NCI-H128 (cell line): ENCODE data around the gene ZNF862.
"Not testable (repeated sequence)": the region's sequence is repeated elsewhere in the genome, so short reads cannot be mapped to it uniquely, and the experiment has no call there.

Experiments used
- DNase-seq: peaks from one replicate; lab custom pipeline; 2025; ENCODE audit not compliant: unreplicated experiment; lab: John Stamatoyannopoulos, UW

The ZNF862 gene

DNA sequence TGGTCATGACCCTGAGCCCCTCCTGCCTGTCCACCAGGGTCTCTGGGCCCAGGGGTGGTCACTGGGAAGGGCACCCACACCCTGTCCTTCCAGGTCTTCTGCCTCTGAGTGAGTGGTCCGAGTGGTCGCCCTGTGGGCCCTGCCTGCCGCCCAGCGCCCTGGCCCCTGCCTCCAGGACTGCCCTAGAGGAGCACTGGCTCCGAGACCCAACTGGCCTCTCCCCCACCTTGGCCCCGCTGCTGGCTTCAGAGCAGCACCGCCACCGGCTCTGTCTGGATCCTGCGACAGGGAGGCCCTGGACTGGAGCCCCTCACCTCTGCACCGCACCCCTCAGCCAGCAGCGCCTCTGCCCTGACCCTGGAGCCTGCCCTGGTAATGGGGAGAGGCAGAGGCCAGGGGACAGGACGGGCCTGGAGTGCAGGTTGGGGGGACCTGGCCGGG, 13.9 kb upstream of the ZNF862 start:
- no peak for DNase-seq

DNA sequence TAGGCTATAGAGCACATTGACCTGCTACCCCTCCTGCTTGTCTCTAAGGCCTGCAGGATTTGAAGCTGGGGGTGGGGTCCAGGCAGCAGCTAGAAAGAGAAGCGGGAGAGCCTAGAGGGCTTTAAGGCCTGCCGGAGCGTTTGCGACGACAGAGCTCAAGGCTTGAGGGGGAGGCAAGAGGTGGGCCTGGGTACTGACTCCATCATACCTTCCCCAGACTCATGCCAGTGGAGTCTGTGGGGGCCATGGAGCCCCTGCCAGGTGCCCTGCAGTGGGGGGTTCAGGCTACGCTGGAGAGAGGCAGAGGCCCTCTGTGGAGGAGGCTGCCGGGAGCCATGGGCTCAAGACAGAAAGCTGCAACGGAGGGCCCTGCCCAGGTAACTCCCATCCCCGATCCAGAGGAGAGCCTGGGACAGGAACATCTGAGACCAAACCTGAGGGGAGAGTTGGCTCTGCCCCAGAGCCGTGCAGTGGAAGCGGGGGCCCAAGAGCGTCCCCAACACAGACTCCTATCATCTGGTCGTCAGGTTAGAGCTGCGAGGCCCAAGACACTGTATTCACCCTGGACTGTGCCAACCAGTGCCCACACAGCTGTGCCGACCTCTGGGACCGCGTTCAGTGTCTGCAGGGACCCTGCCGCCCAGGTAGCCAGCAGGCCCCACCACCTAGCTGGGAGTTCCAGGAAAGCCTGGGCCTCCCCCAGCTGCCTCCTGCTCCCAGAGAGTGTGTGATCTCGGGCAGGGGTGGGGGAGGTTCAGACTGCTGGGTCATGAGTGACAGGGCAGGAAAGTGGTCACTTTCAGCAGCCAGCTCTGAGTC, 13.2 kb upstream of the ZNF862 start:
- no peak for DNase-seq

DNA sequence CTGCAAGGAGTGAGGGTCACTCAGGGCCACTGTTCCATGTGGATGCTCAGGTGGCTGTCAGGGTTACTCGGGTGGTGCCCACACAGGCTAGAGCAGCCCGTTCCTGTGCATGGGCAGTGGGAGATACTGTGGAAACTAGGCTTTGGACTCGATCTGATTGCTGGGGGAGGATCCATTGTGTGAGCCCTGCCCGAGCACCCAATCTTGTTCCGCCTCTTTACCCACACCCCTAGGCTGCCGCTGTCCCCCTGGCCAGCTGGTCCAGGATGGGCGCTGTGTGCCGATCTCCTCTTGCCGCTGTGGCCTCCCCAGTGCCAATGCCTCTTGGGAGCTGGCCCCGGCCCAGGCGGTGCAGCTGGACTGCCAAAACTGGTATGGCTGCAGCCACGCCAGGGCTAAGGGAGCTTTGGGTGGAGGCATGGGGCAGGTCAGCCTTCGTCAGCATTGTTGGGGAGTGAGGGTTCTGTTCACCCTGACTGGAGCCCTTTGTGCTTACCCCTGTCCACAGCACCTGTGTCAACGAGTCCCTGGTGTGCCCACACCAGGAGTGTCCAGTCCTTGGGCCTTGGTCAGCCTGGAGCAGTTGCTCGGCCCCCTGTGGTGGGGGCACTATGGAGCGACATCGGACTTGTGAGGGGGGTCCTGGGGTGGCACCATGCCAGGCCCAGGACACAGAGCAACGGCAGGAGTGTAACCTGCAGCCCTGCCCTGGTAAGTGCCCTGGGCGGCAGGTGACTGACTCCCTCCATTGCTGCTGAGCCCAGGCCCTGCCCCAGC, 12.4 kb upstream of the ZNF862 start:
- DNase-seq, result no peak

DNA sequence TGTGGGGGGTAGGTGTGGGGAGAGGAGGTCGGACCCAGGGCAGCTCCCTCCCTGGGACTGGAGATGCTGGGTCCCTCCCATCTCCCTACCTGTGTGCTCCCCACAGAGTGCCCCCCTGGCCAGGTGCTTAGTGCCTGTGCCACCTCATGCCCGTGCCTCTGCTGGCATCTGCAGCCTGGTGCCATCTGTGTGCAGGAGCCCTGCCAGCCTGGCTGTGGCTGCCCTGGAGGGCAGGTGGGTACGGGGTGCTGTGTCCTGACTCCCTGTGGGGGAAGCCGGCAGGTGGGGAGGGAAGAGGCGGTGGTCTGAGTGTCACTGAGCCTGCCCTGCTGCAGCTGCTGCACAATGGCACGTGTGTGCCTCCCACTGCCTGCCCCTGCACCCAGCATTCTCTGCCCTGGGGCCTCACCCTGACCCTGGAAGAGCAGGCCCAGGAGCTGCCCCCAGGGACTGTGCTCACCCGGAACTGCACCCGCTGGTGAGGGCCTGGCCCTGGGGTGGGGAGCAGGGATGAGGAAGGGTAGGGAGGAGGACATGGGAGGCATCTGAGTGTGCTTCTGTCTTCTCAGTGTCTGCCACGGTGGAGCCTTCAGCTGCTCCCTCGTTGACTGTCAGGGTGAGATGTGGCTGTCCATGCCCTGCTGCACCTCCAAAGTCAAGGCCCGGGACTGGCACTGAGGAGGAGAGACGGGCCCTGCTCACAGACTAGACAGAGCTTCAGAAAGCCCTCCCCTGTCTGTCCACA, 11.7 kb upstream of the ZNF862 start:
- no peak for DNase-seq

DNA sequence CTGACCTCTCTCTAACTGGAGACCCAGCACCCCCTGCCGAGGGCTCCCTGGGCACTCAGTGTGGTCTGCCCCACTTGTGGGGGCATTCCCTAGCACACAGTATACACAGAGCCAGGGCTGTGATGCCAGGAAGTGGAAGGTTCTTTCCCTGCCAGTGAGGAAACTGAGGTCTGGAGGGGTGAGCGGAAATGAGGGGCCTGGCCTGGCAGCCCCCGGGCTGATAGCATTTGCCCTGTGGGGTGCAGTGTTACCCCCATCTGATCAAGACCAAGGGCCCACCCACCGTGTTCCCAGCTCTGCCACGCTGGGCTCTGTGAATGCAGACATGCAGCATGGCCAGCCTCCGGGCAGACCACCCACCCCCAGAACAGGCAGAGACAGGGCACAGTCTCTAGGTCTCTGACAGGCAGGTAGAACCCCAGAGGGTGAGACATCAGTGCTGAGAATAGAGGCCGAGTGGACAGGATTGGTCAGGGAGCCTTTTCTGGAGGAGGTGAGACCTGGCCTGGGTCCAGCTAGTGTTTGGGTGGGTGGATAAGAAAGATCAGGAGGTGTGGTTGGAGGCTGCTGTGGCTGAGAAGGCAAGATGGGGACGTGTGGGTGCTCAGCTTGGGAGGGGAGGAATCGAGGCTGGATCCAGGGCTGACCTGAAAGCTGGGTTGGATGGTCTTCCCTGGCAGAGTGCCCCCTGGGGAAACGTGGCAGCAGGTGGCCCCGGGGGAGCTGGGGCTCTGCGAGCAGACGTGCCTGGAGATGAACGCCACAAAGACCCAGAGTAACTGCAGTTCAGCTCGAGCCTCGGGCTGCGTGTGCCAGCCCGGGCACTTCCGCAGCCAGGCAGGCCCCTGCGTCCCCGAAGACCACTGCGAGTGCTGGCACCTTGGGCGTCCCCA, 10.8 kb upstream of the ZNF862 start:
- DNase-seq, result no peak

DNA sequence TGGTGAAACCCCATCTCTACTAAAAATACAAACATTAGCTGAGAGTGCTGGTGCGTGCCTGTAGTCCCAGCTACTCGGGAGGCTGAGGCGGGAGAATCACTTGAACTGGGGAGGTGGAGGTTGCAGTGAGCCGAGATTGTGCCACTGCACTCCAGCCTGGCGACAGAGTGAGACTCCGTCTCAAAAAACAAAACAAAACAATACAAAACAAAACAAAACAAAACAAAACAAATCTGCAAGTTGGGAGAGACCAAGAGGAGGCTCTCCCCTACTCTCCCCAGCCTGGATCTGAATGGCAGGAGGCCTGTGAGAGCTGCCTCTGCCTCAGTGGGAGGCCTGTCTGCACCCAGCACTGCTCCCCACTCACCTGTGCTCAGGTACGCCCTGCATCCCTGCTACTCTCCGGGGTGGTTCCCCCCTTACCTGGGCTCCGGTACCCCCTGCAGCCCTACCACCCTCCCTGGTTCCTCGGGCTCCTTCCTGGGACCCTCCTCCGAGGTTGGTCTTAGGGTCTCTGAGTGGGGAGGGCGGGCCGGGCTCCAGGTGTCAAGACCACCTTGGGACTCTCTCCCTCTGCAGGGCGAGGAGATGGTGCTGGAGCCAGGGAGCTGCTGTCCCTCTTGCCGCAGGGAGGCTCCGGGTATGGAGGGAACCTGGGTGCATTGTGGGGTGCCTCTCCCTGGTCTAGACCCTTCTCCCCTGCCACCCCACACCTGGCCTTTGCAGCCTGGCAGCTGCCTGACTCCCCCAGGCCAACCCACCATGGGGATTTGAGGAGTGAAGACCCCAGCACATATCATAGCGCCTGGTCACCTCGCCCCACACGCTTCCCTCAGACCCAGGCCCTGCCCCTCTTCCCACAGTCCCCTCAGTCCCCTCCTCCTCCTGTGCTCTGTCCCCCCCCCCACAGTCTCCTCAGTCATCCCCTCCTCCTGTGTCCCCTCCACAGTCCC, 9.5 kb upstream of the ZNF862 start:
- no peak for DNase-seq

DNA sequence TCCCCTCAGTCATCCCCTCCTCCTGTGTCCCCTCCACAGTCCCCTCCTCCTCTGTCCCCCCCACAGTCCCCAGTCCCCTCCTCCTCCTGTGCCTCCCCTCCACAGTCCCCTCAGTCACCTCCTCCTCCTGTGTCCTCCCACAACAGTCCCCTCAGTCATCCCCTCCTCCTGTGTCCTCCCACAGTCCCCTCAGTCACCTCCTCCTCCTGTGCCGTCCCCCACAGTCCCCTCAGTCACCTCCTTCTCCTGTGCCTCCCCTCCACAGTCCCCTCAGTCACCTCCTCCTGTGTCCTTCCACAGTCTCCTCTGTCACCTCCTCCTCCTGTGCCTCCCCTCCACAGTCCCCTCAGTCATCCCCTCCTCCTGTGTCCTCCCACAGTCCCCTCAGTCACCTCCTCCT, 7.6 kb upstream of the ZNF862 start:
- not testable (repeated sequence) for DNase-seq

DNA sequence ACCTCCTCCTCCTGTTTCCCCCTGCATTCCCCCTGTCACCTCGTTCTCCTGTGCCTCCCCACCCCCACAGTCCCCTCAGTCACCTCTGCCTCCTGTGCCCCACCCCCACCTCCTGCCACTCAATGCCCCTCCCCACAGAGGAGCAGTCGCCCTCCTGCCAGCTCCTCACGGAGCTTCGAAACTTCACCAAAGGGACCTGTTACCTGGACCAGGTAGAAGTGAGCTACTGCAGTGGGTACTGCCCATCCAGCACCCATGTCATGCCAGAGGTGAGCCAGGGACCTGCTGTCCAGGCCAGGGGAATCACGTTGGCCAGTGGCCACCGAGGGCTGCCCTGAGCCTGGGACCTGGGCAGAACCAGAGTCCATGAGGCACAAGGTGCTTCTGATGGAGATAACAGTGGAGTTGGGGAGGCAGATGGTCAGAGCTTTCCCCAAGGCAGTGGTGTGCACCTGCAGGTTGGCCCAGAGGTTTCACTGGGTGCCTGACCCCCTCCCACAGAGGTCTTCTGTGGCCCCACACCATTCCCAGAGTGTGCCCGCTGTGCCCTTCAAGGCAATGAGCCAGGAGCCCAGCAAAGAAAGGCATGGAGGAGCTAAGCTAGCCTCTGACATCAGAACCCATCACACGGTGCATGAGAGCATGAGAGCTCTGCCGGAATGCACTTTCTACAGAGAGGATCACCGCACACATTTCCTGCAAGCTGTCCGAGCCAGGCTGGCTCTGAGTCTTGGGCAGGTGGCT, 7.0 kb upstream of the ZNF862 start:
- DNase-seq, result no peak

DNA sequence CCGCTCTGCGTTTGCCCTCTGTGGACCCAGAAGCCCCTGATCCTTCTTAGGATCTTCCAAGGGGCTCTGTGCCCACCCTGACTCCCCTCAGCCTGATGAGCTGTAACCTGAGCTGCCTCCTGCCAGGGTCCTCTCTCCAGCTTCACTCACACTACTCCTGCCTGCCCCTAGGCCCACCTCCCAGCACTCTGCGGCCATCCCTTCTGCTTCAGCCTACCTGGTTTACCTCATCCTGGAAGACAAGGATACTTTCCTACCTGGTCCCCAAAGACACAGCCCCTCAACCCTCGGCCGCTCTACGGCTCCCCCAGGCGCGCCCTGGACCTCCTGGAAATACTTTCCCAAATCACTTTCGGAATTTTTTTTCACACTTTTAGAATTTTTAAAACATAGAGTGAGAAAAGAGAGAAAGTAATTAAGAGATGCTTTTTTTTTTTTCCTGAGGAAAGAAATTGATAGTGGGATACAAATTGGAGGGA, 6.4 kb upstream of the ZNF862 start:
- DNase-seq, result no peak

DNA sequence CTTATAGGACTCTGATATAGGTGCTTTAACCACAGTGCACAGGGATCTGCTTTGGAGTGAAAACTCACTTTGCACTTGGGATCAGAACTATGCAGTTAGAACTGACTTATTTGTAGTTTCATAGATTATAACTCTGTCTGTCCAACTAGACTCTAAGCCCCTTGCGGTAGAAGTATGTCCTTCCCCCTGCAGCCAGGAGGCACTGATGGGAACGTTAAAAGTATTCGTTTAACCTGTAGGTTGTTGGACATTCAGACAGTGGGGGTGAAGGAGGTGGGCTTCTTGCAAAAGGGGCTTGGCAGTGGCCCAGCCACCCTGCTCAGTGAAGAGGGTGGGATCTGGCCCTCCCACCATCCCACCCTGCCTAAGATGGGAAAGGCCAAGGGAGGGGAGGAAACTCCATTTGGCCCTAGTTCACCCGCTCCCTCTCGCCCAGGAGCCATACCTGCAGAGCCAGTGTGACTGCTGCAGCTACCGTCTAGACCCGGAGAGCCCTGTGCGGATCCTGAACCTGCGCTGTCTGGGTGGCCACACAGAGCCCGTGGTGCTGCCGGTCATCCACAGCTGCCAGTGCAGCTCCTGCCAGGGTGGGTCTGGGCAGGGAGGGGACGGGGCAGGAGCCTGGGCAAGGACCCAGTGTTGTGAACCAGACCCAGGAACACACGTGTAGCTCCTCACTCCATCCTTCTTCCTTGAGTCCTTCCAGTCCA, 5.7 kb upstream of the ZNF862 start:
- no peak for DNase-seq

DNA sequence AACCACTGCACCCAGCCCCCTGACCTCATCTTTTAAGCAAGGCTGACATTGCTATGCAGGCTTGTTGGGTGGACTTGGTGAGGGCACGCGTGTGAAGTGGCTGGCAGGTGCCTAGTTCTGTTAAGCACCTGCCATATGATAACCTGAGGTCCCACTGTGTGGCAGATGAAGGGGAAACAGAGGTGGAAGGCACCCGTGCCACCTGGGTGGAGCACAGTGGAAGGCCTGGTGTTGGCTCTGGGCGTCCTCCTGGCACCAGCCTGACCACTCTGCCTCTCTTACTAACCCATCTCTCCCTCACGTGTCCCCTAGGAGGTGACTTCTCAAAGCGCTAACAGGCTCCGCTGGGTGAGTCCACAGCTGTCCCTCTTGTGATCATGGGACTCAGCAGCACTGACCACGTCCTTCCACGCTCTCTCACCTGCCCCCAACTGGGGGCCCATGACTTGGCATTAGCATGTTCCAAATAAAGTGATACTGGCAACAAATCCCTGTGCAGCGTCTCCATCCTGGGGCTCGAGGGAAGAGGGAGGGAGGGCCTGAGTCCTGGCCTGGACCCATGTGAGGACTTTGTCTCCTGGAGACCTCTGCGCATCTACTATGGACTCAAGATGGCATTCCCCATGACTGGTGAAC, 4.6 kb upstream of the ZNF862 start:
- DNase-seq, result no peak

DNA sequence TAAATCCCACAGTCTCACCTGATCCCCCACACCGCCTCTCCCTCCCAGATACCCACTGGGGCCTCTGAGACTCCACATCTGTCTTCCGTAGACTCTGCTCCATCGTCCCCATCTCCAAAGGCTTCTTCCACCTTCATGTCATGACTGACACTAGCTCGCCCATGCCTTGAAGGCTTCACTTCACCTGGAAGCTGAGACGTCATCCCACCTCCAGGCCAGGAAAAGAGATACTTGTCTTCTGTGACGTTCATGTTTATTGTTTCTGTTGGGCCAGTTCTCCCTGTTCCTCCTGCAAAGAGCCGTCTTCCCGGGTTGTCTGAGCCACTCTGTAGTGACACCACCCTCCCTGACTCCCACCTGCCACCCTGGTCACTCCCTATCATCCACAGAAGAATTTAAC, 3.6 kb upstream of the ZNF862 start:
- no peak for DNase-seq

DNA sequence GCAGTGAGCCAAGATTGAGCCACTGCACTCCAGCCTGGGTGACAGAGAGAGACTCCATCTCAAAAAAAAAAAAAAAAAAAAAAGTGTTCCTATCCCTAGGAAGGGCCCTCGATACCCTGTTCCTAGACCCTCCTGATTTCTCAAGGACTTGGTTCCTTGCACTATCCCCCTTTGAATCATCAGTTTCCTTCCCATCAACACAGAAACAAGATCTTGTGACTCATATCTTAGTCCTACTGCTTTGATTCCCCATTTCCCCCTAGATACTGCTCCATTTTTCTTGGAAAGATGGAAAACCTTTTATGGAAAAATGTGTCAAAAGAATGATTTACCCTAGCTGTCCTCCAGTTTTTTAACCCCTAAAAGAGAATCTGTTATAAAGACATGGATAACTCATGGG, 1.7 kb upstream of the ZNF862 start:
- no peak for DNase-seq

DNA sequence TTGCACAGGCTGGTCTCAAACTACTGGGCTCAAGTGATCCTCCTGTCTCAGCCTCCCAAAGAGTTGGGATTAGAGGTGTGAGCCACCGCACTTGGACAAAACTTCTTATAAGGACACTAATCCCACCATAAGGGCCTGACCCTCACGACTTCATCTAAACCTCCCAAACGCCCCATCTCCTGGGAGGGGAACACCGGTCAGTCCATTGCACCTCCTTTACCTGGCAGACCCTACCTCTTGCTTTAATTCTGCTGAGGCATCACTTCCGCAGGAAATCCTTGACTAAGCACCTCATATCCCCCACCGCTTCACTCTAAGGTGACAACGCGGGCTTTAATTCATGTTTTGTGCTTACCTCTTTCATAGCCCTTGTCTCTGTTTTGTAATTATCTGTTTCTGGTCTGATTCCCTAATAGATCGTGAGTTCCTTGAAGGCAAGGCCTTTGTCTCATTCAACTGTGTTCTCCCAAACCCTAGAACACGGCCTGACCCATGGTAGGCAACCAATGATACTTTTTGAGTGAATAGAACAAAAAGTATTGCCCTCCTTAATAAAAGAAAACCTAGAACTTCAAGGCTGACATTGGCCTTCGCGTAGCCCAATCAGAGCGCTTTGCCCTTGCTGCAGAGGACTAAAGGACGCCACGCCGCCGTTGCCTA, 481 bp upstream of the ZNF862 start:
- DNase-seq, result no peak

DNA sequence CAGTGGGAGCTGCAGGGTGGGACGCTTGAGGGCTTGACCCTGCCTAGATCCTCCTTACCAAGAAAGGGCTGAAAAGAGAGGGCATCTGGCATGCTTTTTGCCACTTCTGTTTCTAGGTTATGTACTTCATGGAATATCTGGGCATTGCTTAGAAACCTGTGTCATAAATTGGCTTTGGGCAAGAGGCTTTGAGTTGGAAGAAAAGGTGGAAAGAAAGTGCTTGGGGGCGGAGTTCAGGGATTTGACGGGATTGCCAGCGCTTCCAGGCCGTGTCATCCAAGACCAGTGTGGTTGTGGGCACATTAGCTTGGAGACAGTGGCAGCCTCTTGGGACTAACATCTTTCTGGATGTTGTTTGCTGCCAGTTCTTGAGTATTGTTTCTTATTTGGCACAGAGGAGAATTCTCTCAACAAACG, 825 bp downstream of the ZNF862 start:
- no peak for DNase-seq

DNA sequence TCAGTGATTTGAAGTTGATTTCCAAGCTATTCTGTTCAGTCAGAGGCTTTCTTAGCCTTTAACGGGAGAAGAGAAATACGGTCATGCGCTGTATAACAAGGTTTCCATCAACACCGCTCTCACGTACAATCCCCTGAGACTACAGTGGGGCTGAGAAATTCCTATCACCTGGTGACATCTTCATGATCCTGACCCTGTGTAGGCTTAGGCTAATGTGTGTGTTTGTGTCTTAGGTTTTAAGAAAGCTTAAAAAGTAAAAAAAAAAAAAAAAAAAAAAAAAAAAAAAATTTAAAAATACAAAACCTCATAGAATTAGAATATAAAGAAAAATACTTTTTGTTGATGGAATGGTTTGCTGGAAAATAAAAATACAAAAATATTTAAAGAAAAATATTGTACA, 1.8 kb downstream of the ZNF862 start:
- DNase-seq, result no peak

DNA sequence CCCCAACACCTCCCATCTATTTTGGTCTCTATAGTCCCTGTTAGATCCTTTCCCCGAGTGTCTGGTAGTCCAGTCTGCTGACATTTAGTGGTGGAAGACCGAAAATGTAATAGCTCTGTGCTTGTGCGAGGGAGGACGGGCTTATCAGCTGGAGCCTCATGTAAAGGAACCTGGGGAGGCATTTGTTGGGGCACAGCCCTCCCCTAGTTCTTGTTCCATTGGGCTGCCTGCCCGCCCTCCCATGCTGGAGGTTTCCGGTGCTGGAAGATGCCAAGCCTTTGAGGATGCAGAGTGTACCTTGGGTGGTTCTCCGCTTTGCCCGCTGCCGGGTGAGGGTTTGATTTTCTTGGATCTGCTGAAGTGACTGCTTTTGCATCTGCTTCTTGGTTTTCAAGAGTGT, 5.4 kb downstream of the ZNF862 start:
- DNase-seq, result no peak
